ENCODE measurements around the gene RYK. TPM values are rescaled to one million over a fixed set of nuclear protein-coding genes. Genes with fewer than 3 reads are reported as not detected.

The RYK gene
- total RNA-seq (100 to 1,000 TPM in 1 of 5 donors, 10 to 100 TPM in 4; 41.1 to 128 (median 45.5) TPM), polyA plus RNA-seq (10 to 100 TPM; 15.8 to 27.0 (median 26.7) TPM)
- long read RNA-seq, donor 1, full-length matches to known transcripts: 1 of 1 reads
- long read RNA-seq, donor 1, partial matches to known transcripts: 0 of 1 reads
- long read RNA-seq, donor 1, other reads (novel, unspliced or antisense): 0 of 1 reads
- long read RNA-seq, donor 2, full-length matches to known transcripts: 6 of 6 reads
- long read RNA-seq, donor 2, partial matches to known transcripts: 0 of 6 reads
- long read RNA-seq, donor 2, other reads (novel, unspliced or antisense): 0 of 6 reads
- long read RNA-seq, donor 3, full-length matches to known transcripts: 4 of 4 reads
- long read RNA-seq, donor 3, partial matches to known transcripts: 0 of 4 reads
- long read RNA-seq, donor 3, other reads (novel, unspliced or antisense): 0 of 4 reads
- long read RNA-seq, donor 4: 0 reads
- long read RNA-seq, donor 5, full-length matches to known transcripts: 7 of 7 reads
- long read RNA-seq, donor 5, partial matches to known transcripts: 0 of 7 reads
- long read RNA-seq, donor 5, other reads (novel, unspliced or antisense): 0 of 7 reads
- long read RNA-seq, donor 6: 0 reads
- long read RNA-seq, donor 7, full-length matches to known transcripts: 6 of 6 reads
- long read RNA-seq, donor 7, partial matches to known transcripts: 0 of 6 reads
- long read RNA-seq, donor 7, other reads (novel, unspliced or antisense): 0 of 6 reads
- long read RNA-seq, donor 8, partial matches to known transcripts: 0 of 4 reads
- long read RNA-seq, donor 8, other reads (novel, unspliced or antisense): 0 of 4 reads
- long read RNA-seq, donor 9, full-length matches to known transcripts: 4 of 4 reads
- long read RNA-seq, donor 9, partial matches to known transcripts: 0 of 4 reads
- long read RNA-seq, donor 9, other reads (novel, unspliced or antisense): 0 of 4 reads
- long read RNA-seq, donor 10, partial matches to known transcripts: 0 of 3 reads
- long read RNA-seq, donor 10, other reads (novel, unspliced or antisense): 0 of 3 reads

GRCh38 chr3:134250717-134251220 lies at the start of gene RYK:
Gene RYK, minus strand, starts transcription at chr3:134250859. Its CDS starts 205 bp downstream, at chr3:134250654.
- Histone ChIP-seq H3K27ac (peak within 1 kb of the TSS; percentile 87 to 95 (median 91)), H3K9me3 (no peaks in the 10 kb centered on the region), H3K4me1 (peaks cover 15 to 51% (median 37%) of the 10 kb centered on the region in 4 donors), H3K27me3 (no peaks in the 10 kb centered on the region), H3K4me3 (peak within 1 kb of the TSS; percentile 70 to 89 (median 83)), H3K36me3 (no peaks in the 10 kb centered on the region)
- WGBS, 5 donors: 0 to 1% (median 1%) methylated on average over 13 to 59 of the region's 59 CpGs
- DNase-seq: peak; percentile 84 to 95
- intact Hi-C loops (cut with DNase I; ENCODE audit: low total_unique reads): no loop called here
- TF ChIP-seq CTCF (IDR thresholded peaks at IDR 0.05): no peak
- peak in 2 of 3 donors; percentile 66 to 72 for TF ChIP-seq POLR2AphosphoS5 (IDR thresholded peaks at IDR 0.05)
- TF ChIP-seq EP300 (IDR thresholded peaks at IDR 0.05): no peak

GRCh38 chr3:134299888-134300206 lies 49.2 kb upstream of the RYK start:
- intact Hi-C loops (cut with DNase I; ENCODE audit: low total_unique reads): loop anchor here (5.0 kb wide), 1 partner anchor 88 kb away; no protein-coding TSS in a partner anchor
- H3K4me1 ChIP-seq: peaks cover 0 to 4% (median 0%) of the 10 kb centered on the region in 4 donors
- WGBS, 5 donors: 87 to 100% (median 89%) methylated on average over 1 of the region's 1 CpG
- no peaks in the 10 kb centered on the region for H3K36me3 ChIP-seq
- no peak overlapping the region for H3K4me3 ChIP-seq
- no peak overlapping the region for H3K27ac ChIP-seq
- no peaks in the 10 kb centered on the region for H3K9me3 ChIP-seq
- DNase-seq: no peak
- no peaks in the 10 kb centered on the region for H3K27me3 ChIP-seq
- TF ChIP-seq POLR2A (IDR thresholded peaks at IDR 0.05): no peak
- peak in 1 of 7 experiments; percentile 4 for TF ChIP-seq CTCF (IDR thresholded peaks at IDR 0.05)

- DNase-seq: peak in 1 of 2 donors; percentile 66
- H3K4me1 ChIP-seq: peaks cover 0 to 4% (median 0%) of the 10 kb centered on the region in 4 donors
- intact Hi-C loops (cut with DNase I; ENCODE audit: low total_unique reads): loop anchor here (5.0 kb wide), 1 partner anchor 87 kb away; no protein-coding TSS in a partner anchor
- 62 to 76% (median 68%) methylated on average over 4 of the region's 4 CpGs for WGBS, 5 donors
- no peaks in the 10 kb centered on the region for H3K27me3 ChIP-seq
- H3K4me3 ChIP-seq: no peak overlapping the region
- peak overlapping the region in 1 of 5 donors; percentile 8 for H3K27ac ChIP-seq
- no peaks in the 10 kb centered on the region for H3K36me3 ChIP-seq
- H3K9me3 ChIP-seq: no peaks in the 10 kb centered on the region
- TF ChIP-seq POLR2AphosphoS5 (IDR thresholded peaks at IDR 0.05) (no peak), EP300 (IDR thresholded peaks at IDR 0.05) (no peak), POLR2A (IDR thresholded peaks at IDR 0.05) (no peak), CTCF (IDR thresholded peaks at IDR 0.05) (peak in 1 of 7 experiments; percentile 16)
Observed at GRCh38 chr3:134299185-134299887, 48.7 kb upstream of the RYK start.
